Ammon's horn (tissue), 1 donor: Measurements from ENCODE around the gene ABCG4.
"Not testable (repeated sequence)": the region's sequence is repeated elsewhere in the genome, so short reads cannot be mapped to it uniquely, and the experiment has no call there.

Source experiments
- DNase-seq: peaks from one replicate; pipeline ENCODE4 v3.0.0-alpha.2; 2016; ENCODE audit warnings: low spot score

The ABCG4 gene

DNA sequence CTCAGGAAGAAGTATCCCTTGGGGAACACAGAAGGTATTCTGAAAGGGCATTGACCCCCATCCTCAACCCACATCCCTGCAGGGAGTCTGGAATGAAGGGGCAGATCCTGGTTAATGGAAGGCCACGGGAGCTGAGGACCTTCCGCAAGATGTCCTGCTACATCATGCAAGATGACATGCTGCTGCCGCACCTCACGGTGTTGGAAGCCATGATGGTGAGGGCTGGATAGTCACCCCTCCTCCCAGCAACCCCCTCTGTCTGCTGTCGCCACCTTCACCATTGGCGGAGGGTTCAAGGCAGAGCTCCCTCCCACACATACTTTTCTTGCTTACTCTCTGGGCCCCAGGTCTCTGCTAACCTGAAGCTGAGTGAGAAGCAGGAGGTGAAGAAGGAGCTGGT lies 5.3 kb downstream of the ABCG4 start:
- no peak for DNase-seq

DNA sequence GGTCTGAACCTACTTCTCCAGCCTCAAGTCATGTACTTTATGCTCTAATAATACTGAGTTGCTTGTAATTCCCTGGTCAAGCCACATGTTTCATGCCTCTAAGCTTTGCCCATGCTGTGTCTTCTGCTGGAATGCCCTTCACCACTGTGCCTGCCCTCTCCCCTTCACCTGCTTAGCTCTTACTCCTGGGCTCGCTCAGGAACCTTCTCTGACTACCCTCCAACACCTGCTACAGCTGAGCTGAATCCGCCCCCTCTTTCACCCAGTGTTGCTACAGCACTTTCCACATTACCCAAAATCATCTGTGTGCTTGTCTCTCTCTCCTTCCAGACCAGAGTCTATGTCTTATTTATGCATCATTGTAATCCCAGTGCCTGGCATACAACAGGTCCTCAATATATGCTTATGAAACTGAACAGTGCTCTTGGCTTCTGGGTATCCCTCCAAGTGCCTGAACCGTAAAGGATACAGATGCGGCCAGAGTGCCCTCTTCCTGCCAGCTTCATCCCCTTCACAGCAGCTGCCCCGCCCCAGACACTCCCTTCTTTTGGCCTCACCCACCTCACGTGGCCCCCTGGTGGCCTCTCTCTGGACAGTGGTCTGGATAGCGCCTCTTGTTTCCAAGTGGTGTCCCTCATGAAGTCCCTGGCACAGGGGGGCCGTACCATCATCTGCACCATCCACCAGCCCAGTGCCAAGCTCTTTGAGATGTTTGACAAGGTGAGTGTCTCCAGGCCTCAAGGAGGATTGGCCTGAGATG lies 7.1 kb downstream of the ABCG4 start:
- DNase-seq, result no peak

DNA sequence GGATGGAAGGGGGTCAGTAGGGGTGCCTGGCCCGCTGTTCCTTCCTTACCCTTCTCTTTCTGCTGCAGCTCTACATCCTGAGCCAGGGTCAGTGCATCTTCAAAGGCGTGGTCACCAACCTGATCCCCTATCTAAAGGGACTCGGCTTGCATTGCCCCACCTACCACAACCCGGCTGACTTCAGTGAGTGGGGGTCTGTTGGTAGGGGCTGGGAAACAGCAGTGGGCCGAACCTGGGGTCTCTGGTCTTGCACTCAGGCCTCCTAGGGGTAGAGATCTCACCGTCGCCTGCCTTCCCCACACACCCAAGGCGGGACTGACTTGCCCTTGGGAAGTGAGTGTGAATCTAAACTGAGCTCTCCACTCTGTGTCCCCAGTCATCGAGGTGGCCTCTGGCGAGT lies 7.6 kb downstream of the ABCG4 start:
- no peak for DNase-seq

DNA sequence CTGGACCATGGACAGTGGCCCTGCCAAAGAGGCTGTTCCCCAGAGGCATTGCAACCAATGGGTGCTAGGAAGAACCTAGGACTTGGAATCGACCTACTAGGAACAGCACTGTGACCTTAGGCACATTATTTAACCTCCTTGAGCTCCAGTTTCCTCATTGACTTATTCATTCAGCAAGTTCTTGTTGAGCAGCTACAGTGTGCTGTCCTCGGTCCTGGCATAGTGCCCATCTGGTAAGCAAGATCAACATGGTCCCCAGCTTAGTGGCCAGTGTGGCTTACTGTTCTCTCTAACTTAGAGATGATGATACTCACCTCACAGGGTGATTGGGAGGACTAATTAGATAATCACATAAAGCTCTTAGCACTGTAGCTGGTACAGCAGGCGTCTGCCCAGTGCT lies 8.2 kb downstream of the ABCG4 start:
- no peak for DNase-seq

DNA sequence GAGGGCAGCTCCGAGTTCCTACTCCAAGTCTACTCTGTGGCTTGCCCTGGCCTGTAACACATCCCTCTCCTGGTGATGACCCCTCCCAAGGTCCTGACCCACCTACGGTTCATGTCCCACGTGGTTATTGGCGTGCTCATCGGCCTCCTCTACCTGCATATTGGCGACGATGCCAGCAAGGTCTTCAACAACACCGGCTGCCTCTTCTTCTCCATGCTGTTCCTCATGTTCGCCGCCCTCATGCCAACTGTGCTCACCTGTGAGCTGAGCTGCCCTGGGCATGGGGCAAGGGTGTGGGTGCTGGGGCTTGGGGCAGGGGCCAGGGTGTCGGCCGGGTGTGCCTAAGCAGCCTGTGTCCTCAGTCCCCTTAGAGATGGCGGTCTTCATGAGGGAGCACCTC lies 9.6 kb downstream of the ABCG4 start:
- no peak for DNase-seq

DNA sequence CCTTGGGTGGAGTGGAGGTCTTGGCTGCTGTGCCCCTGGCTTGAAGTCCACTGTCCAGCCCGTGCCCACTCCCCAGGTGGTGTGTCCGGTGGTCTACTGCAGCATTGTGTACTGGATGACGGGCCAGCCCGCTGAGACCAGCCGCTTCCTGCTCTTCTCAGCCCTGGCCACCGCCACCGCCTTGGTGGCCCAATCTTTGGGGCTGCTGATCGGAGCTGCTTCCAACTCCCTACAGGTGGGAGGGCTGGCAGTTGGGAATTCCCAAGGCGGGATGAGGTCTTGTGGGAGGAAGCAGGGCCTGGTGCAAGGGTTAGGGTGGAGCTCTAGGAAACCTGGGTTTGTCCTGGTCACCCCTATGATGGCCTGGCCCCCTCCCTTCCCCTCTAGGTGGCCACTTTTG lies 11.3 kb downstream of the ABCG4 start:
- no peak for DNase-seq

DNA sequence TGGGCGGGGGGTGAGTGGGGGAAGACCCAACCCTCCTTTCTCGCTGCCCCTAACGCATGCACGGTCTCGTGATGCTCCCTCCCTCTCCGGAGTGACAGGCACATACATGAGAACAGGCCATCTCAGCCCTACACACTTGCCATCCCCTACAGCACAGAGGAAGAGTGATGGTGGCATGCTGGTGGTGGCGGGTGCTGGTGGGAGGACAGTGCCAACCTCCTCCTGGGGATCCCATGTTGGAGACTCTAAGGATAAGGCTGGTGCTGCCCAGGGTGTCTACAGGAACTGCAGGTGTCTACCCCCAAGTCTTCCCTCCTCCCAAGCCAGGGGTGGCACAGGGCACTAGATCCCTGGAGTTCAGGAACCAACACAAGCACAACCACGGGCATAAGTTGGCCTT lies 13.0 kb downstream of the ABCG4 start:
- no peak for DNase-seq

DNA sequence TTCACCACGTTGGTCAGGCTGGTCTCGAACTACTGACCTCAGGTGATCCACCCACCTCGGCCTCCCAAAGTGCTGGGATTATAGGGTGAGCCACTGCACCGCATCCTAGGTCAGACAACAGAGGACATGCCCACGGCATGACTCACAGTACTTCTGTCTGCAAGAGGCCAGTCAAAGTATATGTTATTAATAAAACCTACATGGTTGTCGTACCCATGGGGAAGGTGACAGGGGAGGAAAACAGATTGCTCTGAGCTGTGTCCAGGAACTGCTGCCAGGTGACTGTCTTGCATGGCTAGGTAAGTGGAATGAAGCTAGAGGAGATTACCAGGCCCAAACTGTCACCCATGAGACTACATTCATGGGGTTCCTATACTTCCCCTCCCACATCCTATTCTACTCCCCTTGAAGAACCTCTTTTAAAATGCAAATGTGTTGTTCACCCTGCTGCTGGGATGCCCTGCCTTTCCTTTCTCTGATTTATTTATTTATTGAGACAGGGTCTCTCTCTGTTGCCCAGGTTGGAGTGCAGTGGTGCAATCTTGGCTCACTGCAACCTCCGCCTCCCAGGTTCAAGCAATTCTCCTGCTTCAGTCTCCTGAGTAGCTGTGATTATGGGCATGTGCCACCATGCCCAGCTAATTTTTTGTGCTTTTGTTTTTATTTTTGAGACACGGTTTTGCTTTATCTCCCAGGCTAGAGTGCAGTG lies 17.7 kb downstream of the ABCG4 start:
- no peak for DNase-seq

DNA sequence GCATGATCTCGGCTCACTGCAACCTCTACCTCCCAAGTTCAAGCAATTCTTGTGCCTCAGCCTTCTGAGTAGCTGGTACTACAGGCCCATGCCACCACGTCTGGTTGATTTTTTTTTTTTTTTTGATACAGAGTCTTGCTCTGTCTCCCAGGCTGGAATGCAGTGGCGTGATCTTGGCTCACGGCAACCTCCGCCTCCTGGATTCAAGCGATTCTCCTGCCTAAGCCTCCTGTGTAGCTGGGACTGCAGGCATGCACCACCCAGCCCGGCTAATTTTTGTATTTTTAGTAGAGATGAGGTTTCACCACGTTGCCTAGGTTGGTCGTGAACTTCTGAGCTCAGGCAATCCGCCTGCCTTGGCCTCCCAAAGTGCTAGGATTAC lies 18.2 kb downstream of the ABCG4 start:
- DNase-seq, result not testable (repeated sequence)

DNA sequence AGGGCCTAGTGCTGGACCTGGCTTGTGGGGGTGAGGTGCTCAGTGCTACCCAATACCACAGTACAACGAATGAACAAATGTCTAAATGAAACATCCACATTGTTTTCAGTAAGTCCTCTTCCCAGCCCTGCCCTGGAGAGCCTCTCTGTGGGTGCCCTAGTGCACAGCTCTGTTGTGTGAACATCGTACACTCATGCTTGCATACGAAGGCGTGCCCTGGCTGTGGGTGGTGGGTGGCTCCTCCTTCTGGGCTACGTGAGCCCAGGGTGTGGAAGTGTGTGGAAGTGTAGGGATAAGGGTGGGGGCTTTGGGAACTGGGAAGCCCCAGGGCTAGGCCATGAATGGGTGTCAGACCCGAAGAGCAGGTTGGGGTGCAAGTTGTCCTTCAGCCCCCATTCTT lies 19.1 kb downstream of the ABCG4 start:
- no peak for DNase-seq

DNA sequence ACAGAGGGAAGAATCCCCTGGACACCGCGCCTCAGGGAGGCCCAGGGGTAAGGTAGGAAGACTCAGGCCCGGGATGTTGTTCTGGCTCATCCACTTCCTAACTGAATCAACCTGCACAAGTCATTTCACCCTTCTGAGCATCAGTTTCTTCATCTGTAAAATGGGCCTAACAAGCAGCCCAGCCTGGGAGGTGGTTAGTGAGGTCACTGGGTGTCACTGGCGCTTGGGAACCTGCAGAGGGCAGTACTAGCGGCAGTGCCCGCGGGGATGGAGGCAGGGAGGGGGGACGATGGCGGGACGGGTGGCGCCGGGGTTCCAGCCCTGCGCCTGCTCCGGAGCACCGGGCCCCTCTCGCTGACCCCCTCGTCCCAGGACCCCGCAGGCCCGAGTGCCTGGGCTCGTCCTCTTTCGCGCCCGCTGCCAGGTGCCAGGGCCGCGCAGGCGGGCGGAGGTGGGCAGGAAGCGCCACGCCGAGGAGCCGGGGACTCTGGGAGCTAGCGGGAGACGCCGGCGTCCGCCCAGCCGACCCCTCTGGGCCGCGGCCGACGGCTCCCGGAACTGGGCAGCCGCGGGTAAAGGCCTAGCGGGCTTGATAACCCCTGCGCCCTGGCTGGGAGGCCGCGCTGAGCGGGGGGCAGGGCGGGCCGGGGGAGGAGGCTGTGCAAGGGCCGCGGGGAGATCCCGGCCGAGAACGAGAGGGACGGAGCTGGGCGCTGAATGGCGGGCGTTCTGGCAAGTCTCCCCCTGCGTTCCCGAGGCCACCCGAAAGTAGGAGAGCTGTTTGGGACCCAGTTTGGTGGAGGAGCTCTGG lies 19.8 kb downstream of the ABCG4 start, which contains the start of gene NLRX1:
Gene NLRX1, plus strand, starts transcription at position 255 of the 811 bp plus-strand sequence. CDS start 2,679 bp downstream, outside the sequence.
- DNase-seq, result peak; percentile 89

DNA sequence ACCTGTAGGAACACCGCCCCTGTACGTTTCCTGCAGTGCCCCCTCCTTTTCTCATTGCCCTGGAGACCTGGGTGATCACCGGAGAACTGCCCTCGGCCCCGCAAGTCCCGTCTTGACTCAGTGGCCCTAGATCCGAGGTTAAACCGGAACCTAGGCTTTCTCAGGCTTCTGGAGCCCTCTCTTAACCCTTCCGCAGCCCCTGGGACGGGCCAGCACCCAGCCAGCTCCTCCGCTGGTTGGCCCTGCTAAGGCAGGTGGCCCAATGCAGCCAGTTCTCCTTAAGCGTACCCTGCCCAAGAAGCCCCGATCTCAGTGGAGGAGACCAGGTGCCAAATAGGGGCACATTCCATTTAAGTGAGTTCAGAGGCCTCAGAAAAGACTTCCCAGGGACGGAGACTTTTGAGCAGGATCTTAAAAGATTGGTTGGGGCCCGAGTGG lies 20.4 kb downstream of the ABCG4 start:
- no peak for DNase-seq

DNA sequence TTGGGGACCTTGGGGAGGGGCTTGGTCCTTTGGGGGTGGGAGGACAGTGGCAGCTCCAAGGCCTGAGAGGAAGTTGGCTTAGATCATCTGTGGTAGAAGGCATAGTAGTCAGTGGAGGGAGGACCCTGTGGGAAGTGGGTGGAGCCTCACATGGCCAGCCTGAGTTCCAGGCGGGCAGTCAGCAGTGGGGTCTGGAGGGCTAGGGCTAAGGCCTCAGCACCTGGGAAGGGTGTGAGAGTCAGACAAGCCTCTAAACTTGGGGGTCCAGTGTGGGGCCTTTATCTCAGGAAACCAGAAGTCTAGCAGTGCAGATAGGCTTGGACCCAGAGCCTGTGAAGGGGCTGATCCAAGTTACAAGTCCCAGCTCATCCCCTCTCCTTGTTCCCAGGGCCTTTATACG lies 23.7 kb downstream of the ABCG4 start:
- DNase-seq, result no peak

DNA sequence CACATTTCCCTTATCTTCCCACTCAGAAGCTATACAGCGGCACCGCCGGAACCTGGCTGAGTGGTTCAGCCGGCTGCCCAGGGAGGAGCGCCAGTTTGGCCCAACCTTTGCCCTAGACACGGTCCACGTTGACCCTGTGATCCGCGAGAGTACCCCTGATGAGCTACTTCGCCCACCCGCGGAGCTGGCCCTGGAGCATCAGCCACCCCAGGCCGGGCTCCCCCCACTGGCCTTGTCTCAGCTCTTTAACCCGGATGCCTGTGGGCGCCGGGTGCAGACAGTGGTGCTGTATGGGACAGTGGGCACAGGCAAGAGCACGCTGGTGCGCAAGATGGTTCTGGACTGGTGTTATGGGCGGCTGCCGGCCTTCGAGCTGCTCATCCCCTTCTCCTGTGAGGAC lies 24.6 kb downstream of the ABCG4 start:
- no peak for DNase-seq

DNA sequence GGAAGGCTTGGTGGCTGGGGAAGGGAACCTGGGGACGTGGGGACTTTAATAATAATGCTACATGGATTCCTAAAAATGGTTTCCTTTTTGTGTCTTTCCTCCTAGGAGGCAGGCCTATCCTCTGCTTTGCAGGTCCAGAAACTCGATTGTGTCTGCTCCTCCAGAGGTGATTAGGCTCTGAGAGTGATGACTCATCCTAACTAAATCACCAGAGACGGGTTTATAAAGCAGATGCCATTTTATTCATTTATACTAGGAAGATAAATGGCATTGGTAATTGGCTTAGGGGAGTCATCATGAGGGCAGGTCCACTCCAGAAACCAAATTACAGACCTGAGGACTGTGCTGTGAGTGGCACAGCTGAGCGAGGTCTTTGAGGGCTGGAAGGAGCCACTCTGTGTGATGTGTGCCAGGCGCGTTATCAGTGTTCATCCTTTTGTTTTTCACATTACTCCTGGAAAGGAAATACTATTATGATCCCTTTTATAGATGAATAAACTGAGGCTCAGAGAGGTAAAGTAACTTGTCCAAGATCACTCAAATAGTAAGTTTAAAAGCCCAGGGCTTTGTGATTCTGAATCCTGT lies 26.7 kb downstream of the ABCG4 start:
- DNase-seq, result no peak

DNA sequence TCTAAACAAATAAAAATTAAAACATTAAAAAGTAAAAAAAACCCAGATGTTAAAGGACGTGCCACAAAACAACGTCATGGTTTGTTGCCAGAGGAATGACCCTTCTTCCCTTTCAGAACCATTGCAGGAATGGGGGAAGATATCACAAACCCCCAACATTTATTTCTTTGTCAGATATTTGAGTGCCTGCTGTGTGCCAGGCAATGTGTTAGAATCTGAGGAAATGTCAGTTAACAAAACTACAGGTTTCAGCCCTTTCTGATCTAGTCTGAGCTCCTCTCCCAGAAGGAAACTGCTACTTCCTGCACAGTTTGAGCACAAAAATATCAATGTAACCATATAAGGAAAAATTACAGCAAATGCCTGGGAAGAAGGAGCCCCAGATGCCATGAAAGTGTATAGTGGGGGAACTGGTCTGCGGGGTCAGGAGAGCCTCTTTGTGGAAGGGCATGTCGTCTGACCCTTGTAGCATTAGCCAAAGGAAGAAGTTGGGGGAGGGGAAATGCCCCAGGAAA lies 29.4 kb downstream of the ABCG4 start:
- DNase-seq, result no peak

DNA sequence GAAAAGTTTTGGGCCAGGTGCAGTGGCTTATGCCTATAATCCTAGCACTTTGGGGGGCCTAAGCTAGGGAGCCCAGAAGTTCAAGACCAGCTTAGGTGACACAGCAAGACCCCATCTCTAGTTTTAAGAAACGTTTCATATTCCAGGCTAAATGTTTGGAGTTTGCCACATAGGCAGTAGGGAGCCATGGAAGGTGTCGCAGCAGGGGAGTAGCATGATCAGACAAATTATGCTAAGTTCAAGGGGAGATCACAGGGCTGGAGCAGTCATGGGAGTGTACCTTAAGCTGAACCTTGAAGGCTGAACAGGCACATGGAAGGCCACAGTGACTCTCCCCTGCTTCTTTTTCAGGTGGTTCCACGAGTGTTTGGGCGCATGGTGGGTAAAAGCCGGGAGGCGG lies 30.5 kb downstream of the ABCG4 start:
- DNase-seq, result no peak

DNA sequence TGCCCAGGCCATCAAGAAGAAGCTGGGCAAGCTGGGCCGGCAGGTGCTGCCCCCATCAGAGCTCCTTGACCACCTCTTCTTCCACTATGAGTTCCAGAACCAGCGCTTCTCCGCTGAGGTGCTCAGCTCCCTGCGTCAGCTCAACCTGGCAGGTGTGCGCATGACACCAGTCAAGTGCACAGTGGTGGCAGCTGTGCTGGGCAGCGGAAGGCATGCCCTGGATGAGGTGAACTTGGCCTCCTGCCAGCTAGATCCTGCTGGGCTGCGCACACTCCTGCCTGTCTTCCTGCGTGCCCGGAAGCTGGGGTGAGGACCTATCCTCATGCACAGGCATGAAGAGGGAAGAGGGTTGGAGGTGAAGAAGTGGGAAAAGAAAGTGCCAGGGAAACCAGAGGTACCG lies 31.1 kb downstream of the ABCG4 start:
- no peak for DNase-seq

DNA sequence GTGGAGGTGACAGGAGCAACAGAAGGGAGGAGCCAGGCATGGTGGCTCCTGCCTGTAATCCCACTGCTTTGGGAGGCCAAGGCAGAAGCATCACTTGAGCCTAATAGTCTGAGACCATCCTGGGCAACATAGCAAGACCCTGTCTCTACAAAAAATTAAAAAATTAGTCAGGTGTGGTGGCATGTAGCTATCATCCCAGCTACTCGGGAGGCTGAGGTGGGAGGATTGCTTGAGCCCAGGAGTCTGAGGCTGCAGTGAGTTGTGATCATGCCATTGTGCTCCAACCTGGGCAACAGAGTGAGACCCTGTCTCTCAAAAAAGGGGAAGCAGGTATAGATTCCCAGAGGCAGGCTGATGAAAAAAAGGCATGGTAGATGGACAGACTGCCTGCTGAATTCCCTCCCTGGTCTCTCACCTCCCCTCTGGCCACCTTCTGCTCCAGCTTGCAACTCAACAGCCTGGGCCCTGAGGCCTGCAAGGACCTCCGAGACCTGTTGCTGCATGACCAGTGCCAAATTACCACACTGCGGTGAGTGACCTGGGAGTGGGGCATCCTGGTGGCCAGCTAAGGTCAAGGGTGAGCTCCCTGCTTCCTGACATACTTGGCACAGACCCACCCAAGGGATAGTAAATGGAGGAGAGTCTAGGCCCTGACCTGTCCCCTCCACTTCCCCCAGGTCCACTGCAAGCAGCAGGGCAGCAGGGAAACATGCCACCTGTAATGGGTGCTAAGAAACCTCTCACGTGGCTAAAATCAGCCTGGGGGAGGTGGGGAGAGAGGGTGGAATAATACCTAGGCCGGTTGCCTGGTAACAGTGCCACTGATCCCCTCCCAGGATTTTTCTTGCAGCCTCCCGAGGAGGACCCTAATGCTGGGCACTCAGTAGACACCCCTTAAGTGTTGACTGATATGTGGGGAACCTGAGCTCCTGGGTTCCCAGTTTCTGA lies 32.2 kb downstream of the ABCG4 start:
- no peak for DNase-seq

DNA sequence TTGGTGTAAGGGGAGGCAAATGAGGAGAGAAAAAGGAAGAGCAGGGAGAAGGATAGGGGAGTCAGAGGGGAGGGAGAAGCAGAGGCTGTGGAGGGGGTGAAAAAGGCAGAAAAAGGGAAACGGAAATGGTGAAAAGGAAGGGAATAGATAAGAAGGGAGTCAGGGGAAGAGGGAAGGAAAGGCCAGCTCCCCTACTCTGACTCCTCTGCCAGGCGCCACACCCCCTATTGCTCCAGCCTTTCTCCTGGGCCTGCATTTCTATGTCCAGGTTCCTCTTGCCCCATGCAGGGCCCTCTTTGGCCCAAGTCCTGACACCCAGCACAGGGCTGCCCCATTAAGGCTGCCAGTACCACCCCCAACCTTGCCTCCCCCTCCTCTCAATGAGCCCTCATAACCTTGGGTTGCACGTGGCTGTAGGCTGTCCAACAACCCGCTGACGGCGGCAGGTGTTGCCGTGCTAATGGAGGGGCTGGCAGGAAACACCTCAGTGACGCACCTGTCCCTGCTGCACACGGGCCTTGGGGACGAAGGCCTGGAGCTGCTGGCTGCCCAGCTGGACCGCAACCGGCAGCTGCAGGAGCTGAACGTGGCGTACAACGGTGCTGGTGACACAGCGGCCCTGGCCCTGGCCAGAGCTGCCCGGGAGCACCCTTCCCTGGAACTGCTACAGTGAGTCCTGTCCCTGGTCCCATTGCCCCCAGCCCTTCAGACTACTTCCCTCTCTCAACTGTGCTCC lies 33.0 kb downstream of the ABCG4 start:
- DNase-seq, result no peak
